ENCODE data around the gene PDE6G. TPM values are rescaled to one million over a fixed set of nuclear protein-coding genes. Genes with fewer than 3 reads are reported as not detected.

Gene PDE6G
- total RNA-seq, 1 donor from 2014 or later = 3.7 TPM

DNA sequence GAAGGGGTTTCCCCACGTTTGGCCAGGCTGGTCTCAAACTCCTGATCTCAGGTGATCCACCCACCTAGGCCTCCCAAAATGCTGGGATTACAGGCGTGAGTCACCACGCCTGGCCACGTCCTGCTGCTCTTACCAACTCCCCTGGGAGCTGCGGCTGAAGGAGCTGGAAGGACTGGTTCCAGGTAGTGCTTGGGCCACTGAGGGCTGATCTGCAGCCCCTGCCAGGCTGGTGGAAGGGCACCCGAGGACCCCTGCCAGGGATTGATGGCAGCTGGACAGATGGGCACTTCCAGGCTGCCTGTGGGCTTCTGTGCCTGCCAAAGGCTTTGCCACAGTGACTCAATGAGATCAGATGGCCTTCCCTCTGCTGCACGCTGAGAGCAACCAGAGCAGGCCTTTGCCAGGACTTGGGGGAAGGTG lies 7.7 kb upstream of the PDE6G start:
- H3K27me3 Mint-ChIP-seq = no peaks in the 10 kb centered on the region
- peaks cover 30% of the 10 kb centered on the region for H3K4me1 Mint-ChIP-seq
- H3K36me3 Mint-ChIP-seq (ENCODE audit: low read depth) = peaks cover 32% of the 10 kb centered on the region
- H3K27ac Mint-ChIP-seq = peak overlapping the region; percentile 71
- no peaks in the 10 kb centered on the region for H3K9me3 Mint-ChIP-seq
- intact Hi-C loops (cut with micrococcal nuclease) = no loop called here
- no peak for DNase-seq
- peak overlapping the region; percentile 51 for H3K4me3 Mint-ChIP-seq

DNA sequence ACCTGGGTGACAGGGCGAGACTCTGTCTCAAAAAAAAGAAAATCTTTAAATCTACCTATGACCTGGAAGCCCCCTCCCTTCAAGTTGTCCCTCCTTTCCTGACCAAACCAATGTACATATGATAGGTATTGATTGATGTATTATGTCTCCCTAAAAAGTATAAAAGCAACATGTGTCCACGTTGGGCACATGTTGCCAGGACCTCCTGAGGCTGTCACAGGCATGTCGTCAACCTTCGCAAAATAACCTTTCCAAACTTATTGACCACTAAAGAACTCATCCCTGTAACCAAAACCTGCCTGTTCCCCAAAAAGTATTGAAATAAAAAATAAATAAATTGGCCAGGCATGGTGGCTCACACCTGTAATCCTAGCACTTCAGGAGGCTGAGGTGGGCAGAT lies 5.7 kb upstream of the PDE6G start:
- no peaks in the 10 kb centered on the region for H3K27me3 Mint-ChIP-seq
- intact Hi-C loops (cut with micrococcal nuclease) = no loop called here
- no peak overlapping the region for H3K27ac Mint-ChIP-seq
- no peak for DNase-seq
- H3K4me1 Mint-ChIP-seq = peaks cover 23% of the 10 kb centered on the region
- H3K4me3 Mint-ChIP-seq = no peak overlapping the region
- H3K9me3 Mint-ChIP-seq = no peaks in the 10 kb centered on the region
- peaks cover 21% of the 10 kb centered on the region for H3K36me3 Mint-ChIP-seq (ENCODE audit: low read depth)

DNA sequence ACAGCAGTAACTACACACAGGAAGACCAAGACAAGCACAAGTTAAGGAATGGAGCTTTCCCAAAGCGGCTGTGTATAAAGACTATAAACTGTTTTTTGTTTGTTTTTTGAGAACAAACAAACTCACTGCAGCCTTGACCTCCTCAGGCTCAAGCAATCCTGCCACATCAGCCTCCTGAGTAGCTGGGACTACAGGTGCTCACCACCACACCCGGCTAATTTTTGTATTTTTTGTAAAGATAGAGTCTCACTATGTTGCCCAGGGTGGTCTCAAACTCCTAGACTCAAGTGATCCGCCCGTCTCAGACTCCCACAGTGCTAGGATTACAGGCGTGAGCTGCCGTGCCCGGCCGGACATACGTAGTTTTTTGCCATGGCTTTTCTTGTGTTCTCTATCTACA lies 4.1 kb upstream of the PDE6G start:
- DNase-seq = no peak
- H3K36me3 Mint-ChIP-seq (ENCODE audit: low read depth) = peaks cover 11% of the 10 kb centered on the region
- intact Hi-C loops (cut with micrococcal nuclease) = no loop called here
- H3K27me3 Mint-ChIP-seq = no peaks in the 10 kb centered on the region
- H3K4me3 Mint-ChIP-seq = no peak overlapping the region
- no peaks in the 10 kb centered on the region for H3K9me3 Mint-ChIP-seq
- peaks cover 20% of the 10 kb centered on the region for H3K4me1 Mint-ChIP-seq
- no peak overlapping the region for H3K27ac Mint-ChIP-seq

DNA sequence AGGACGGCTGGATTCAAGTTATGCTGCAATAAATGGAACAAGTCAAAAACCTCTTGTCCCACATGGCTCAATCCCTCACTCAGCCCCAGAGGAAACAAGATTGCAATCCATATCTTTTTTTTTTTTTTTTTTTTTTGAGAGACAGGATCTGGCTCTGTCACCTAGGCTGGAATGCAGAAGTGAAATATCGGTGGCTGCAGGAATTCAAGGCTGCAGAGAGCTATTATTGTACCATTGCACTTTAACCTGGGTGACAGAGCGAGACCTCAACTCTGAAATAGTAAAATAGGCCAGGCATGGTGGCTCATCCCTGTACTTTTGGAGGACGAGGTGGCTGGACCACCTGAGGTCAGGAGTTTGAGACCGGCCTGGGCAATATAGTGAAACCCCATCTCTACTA lies 2.7 kb upstream of the PDE6G start:
- no peak for DNase-seq
- intact Hi-C loops (cut with micrococcal nuclease) = no loop called here
- Mint-ChIP-seq H3K9me3 (no peaks in the 10 kb centered on the region), H3K27ac (no peak overlapping the region), H3K36me3 (ENCODE audit: low read depth) (no peaks in the 10 kb centered on the region), H3K4me1 (peaks cover 13% of the 10 kb centered on the region), H3K27me3 (no peaks in the 10 kb centered on the region), H3K4me3 (no peak overlapping the region)

DNA sequence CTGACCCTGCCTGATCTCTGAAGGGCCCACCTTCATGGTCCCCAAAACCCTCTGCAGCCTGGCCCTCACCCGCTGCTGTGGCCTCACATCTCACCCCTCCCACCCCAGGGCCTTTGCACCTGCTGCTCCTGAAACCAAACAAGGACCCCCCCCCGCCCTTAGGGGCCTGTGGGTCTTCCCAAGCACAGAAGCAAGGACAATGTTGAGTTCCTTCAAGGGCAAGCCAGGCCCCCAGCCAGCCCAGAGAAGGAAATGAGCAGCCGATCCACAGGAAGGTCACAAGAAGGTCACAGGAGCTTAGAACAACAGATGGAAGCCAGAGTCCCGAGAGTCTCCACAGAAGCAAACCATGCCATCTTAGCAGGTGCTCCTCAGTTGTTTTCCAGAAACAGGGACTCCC lies 493 bp upstream of the PDE6G start:
- no peak overlapping the region for H3K4me3 Mint-ChIP-seq
- H3K27me3 Mint-ChIP-seq = no peaks in the 10 kb centered on the region
- intact Hi-C loops (cut with micrococcal nuclease) = no loop called here
- peaks cover 11% of the 10 kb centered on the region for H3K4me1 Mint-ChIP-seq
- H3K9me3 Mint-ChIP-seq = no peaks in the 10 kb centered on the region
- no peak overlapping the region for H3K27ac Mint-ChIP-seq
- no peaks in the 10 kb centered on the region for H3K36me3 Mint-ChIP-seq (ENCODE audit: low read depth)
- no peak for DNase-seq

DNA sequence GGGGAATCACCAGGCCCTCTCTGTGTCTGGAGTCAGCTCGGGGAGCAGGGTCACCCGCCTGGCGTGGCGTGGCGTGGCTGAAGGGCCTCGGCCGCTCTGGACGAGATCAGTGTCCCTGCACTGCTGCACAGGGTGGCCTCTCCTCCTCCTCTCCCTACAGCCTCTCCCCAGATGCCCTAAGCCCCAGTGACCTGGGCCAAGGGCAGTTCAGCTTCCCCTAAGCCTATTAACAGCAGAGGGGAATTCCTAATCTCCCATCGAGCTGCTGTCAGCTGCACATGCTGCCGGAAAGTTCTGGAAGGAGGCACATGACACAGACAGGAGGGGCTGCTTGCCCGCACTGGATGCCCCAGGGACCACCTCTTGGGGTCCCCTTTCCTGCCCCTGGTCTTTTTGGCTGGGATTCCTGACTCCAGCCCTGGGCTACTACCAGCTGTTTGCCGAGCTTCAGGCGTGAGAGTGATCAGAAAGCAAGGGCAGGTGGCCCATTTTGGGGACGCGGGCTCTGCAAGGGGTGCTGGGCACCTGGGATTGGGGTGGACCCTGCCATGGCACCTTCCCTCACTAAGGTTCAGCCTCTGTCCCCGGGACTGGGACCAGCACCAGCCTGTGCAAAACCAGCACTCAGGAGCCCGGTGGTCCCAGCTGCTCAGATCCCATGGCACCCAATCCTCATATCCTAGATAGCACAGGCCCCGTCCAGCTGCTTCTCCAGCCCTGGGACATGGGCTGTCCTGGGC lies 794 bp downstream of the PDE6G start:
- H3K9me3 Mint-ChIP-seq = no peaks in the 10 kb centered on the region

DNA sequence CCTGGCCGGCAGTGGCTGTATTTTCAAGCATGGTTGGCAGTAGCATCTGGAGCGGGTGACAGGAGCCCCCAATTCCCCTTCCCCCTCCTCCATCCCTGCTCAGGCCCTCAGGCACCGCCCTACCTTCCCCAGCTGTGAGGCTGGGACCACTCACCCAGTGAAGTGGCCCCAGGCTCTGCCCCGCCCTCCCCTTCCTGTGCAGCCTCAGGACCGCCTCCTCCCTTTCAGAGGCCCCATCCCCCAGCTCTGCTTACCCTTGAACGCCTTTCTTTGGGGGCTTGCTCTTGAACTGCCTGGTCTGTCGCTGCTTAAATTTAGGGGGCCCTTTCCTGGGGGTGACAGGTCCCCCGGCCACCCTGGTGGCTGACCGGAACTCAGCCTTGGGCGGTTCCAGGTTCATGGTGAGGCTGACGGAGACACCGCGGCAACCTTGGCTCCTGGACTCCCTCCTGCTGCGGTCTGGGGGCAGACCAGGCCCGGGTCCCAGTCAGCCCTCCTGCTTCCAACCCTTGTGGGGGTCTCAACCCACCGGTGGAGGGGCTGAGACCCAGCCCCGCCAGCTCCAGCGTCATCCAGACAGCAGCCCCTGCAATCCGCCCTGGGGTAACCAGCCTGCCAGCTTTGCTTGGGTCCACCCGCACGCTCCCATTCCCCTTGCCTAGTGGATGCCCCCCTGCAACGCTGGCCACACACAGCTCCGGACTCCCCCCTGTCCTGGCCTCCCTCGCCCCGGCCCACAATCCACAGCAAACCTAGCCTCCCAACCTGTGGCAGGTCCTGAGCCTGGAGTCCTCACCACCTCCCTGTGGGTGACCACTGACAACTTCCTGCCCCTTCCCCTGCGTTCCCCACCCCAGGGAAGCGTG lies 3.2 kb downstream of the PDE6G start:
- Mint-ChIP-seq H3K4me3 (peak overlapping the region; percentile 87), H3K36me3 (ENCODE audit: low read depth) (no peaks in the 10 kb centered on the region), H3K27ac (peak overlapping the region; percentile 82), H3K27me3 (peaks cover 6% of the 10 kb centered on the region), H3K4me1 (peaks cover 11% of the 10 kb centered on the region), H3K9me3 (no peaks in the 10 kb centered on the region)
- DNase-seq = peak; percentile 76
- intact Hi-C loops (cut with micrococcal nuclease) = no loop called here

More for the DNA sequence above, 794 bp downstream of the PDE6G start:
- intact Hi-C loops (cut with micrococcal nuclease) = no loop called here
- Mint-ChIP-seq H3K4me3 (no peak overlapping the region), H3K4me1 (peaks cover 11% of the 10 kb centered on the region), H3K36me3 (ENCODE audit: low read depth) (no peaks in the 10 kb centered on the region), H3K27ac (no peak overlapping the region), H3K27me3 (no peaks in the 10 kb centered on the region)
- DNase-seq = no peak

DNA sequence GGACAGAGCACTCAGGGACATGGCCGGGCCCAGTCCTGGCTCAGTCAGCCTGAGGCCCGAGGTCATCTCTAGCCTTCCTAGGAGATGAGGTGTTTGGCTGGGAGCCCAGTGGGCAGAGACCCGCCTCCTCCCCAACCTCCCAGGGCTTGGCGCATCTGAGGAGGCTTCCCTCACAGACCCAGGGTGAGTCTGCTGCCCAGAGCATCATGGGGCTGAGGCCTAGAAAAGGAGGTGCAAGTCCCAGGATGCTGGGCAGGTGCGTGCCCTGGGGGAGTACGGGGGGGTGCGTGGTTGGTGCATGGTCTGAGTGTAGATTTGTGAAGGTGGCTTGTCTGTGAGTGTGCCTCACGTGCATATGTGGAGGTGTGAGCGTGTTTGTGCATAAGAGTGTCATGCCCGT lies 4.7 kb downstream of the PDE6G start:
- no peaks in the 10 kb centered on the region for H3K36me3 Mint-ChIP-seq (ENCODE audit: low read depth)
- H3K4me3 Mint-ChIP-seq = peak overlapping the region; percentile 5
- intact Hi-C loops (cut with micrococcal nuclease) = no loop called here
- DNase-seq = no peak
- H3K9me3 Mint-ChIP-seq = no peaks in the 10 kb centered on the region
- peaks cover 4% of the 10 kb centered on the region for H3K4me1 Mint-ChIP-seq
- H3K27ac Mint-ChIP-seq = no peak overlapping the region
- H3K27me3 Mint-ChIP-seq = peaks cover 16% of the 10 kb centered on the region

DNA sequence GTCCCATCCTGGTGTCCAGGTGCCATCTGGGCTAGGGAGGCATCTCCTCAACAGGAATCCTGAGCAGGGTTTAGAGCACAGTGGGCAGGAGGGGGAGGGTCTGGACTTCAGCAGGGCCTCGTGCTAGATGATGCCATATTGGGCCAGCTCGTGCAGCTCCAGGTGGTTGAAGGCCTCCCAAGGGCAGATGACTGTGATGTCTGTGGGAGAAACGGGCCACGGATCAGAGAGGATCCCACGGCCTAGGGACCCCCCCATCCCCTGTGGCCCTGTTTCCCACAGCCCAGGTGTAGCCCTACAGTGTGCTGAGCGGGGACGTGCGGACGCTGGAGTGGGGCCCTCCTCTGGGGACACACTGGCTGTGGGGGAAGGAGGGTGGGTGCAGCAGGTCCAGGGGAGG lies 5.4 kb downstream of the PDE6G start:
- Mint-ChIP-seq H3K4me3 (no peak overlapping the region), H3K9me3 (no peaks in the 10 kb centered on the region), H3K27me3 (peaks cover 17% of the 10 kb centered on the region), H3K4me1 (peaks cover 4% of the 10 kb centered on the region), H3K36me3 (ENCODE audit: low read depth) (no peaks in the 10 kb centered on the region), H3K27ac (no peak overlapping the region)
- intact Hi-C loops (cut with micrococcal nuclease) = no loop called here
- no peak for DNase-seq

DNA sequence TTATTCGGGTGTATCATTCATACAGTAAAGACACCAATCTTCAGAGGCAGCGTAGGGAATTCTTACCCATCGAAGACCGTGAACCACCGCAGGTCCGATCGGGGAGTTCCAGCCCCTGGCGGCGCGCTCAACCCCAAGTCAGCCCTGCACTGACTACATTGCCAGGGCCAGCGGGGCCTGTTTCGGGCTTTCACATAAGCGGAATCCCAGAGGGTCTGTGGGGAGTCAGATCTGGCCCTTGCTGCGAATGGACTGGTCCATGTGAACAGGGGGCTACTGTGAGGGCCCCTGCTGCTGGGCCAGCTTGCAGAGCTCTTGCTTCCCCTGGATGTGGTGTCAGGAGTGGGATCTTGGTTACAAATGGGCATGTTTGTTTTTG lies 7.6 kb downstream of the PDE6G start:
- Mint-ChIP-seq H3K27me3 (peaks cover 17% of the 10 kb centered on the region), H3K36me3 (ENCODE audit: low read depth) (no peaks in the 10 kb centered on the region), H3K4me1 (peaks cover 4% of the 10 kb centered on the region), H3K9me3 (no peaks in the 10 kb centered on the region), H3K27ac (no peak overlapping the region), H3K4me3 (no peak overlapping the region)
- DNase-seq = no peak
- intact Hi-C loops (cut with micrococcal nuclease) = no loop called here

DNA sequence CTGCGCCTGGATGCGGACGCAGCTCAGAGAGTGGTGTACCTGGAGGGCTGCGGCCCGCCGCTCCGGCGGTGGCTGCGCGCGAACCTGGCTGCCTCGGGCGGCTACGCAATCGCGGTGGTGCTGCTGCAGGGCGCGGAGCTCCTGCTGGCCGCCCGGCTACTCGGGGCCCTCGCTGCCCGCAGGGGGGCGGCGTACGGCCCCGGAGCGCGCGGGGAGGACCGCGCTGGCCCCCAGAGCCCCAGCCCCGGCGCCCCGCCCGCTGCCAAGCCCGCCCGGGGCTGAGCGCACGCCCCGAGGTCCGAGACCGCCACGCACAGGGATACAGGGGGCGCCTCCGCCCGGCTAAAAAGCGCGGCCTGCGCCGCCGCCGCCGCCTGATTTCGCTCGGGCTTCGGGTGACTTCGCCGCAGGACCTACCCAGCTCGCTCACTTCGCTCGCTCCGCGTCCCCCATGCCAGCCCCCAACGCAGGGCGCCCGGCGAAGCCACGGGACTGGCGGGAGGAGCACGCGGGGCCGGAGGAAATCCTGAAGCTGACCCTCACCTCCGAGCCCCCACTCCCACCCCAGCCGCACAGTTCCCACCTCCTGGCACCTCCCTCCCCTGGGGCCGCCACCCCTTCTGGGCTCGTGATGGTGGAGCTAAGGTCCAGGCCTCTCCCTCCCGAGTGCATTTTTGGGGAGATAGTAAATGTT lies 8.2 kb downstream of the PDE6G start:
- no peaks in the 10 kb centered on the region for H3K9me3 Mint-ChIP-seq
- no peak overlapping the region for H3K4me3 Mint-ChIP-seq
- intact Hi-C loops (cut with micrococcal nuclease) = no loop called here
- no peaks in the 10 kb centered on the region for H3K4me1 Mint-ChIP-seq
- no peak for DNase-seq
- peaks cover 17% of the 10 kb centered on the region for H3K27me3 Mint-ChIP-seq
- no peaks in the 10 kb centered on the region for H3K36me3 Mint-ChIP-seq (ENCODE audit: low read depth)
- no peak overlapping the region for H3K27ac Mint-ChIP-seq

DNA sequence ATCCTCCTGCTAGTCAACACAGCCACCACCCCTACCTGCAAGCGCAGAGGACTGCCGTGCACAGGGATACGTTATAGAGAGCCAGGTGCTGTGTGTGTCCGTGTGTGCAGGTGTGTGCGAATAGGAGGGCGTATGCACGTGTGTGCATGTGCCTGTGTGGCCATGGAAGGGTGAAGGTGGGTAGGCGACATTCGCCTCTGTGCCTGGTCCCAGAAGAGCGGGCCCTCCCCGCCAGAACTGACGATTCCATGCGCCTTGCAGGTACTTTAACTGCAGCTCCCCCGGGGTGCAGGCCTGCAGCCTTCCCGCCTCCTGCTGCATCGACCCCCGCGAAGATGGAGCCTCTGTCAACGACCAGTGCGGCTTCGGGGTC lies 8.7 kb downstream of the PDE6G start:
- Mint-ChIP-seq H3K27ac (no peak overlapping the region), H3K4me3 (no peak overlapping the region), H3K27me3 (peaks cover 17% of the 10 kb centered on the region), H3K4me1 (no peaks in the 10 kb centered on the region), H3K9me3 (no peaks in the 10 kb centered on the region), H3K36me3 (ENCODE audit: low read depth) (no peaks in the 10 kb centered on the region)
- intact Hi-C loops (cut with micrococcal nuclease) = no loop called here
- DNase-seq = no peak

DNA sequence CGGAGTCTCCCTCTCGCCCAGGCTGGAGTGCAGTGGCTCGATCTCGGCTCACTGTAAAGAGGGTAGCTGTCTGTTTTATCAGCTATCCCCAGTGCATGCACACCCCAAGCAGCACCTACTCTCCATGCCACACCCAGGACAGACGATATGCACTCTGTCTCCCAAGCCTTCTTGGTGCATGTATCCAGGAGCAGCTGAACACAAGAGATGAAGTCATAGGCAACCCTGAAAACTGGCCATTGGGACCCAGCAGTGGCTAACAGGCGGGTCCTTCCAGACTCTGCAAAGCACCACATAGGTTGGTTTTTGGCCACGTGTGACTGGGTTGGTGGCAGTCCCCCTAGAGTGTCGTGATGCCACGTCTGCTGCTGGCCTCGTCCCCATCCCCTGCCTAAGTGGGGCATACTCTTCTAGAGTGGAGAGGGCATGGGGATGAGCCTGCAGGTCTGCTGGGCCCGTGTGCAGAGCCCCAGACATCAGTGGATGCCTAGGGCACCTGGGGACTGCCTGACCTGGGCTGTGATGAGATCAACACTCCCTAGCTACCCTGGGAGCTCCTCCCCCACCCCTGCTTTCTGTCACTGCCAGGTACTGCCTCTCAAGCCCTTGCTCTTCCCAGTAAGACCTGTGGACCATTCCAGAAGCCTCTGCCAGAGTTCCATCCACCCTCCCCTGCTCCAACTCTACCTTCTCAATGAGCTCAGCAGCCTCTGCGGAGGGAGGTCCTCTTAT lies 9.3 kb downstream of the PDE6G start:
- H3K4me1 Mint-ChIP-seq = no peaks in the 10 kb centered on the region
- H3K27ac Mint-ChIP-seq = no peak overlapping the region
- DNase-seq = no peak
- H3K27me3 Mint-ChIP-seq = peaks cover 17% of the 10 kb centered on the region
- H3K9me3 Mint-ChIP-seq = no peaks in the 10 kb centered on the region
- intact Hi-C loops (cut with micrococcal nuclease) = no loop called here
- H3K4me3 Mint-ChIP-seq = no peak overlapping the region
- H3K36me3 Mint-ChIP-seq (ENCODE audit: low read depth) = no peaks in the 10 kb centered on the region
